GM18505 (cell line): ENCODE measurements around the gene CAMSAP1.
"Not testable (repeated sequence)": the region's sequence is repeated elsewhere in the genome, so short reads cannot be mapped to it uniquely, and the experiment has no call there.

Experiments used
- ATAC-seq: cut with Tn5 transposase; IDR thresholded peaks from one replicate; pipeline ENCODE4 v1.9.1; 2021; ENCODE audit not compliant: unreplicated experiment
- POLR2A ChIP-seq: IDR thresholded peaks from 4 replicates; pipeline ENCODE4 v1.6.1; 2011; ENCODE audit warnings: borderline replicate concordance; ENCODE audit not compliant: insufficient read depth, insufficient read length; ENCODE audit errors: extremely low read depth

CAMSAP1 gene

DNA sequence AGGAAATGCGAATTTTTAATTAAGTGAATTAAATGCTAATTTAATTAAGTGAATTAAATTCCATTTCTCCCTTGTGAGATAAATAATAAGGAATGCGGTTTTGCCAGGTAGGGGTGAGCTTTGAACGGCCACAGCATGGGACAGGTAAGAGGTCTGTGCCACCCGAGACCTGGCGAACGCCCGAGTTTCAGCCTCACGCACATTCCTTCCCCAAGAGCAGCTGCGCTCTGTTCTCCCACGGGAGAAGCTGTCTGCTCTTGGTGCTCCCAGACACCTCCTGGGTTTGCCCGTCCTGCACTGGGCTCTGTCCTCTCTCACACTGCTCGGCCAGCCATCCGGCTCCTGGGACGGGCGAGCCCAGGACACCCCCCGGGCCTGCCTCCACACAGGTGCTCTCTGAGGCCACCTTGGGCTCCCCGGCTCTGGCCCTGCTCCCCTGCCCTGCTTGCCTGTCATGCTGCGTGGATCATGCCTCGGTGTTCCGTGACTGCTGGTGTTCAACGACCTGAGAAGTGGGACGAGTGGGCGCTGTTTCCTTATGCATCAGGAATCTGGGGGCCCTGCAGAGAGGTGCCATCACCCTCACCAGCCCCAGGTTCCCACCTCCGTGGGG is 13.7 kb upstream of the CAMSAP1 start:
- ATAC-seq: no peak
- TF ChIP-seq POLR2A: no peak

DNA sequence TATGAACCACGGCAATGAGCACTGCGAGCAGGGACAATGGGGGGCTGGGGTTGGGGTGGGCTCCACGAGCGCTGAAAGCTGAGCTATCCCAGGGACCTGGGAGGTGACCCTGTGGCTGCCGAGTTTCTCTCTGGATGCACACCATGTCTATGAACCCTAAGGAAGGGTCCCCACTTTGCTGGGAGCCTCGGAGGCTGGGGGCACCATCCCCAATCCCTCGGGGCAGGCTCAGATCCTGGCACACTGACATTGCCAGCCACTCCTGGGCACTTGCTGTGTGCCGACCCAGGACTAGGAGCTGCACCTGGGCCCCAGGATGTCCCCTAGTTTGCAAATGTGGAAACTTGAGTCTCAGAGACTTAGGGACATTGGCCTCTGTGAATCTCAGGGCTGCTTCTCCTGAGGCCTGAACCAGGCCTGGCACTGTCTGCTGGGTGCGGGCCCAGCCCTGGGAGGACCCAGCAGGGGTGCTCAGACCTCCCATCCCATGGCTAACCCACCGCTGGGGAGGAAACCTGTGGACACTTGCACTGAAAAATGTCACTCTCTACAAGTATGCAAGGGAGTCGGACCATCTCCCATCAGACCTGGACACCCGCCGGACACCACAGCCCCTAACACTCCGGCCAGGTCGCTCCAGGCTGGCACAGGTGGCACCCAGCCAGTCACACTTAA is 13.0 kb upstream of the CAMSAP1 start:
- no peak for ATAC-seq
- TF ChIP-seq POLR2A: no peak

GRCh38 chr9:135919318-135919890 is 12.1 kb upstream of the CAMSAP1 start:
- no peak for TF ChIP-seq POLR2A
- no peak for ATAC-seq

- not testable (repeated sequence) for ATAC-seq
Observed at GRCh38 chr9:135916227-135916626, 8.9 kb upstream of the CAMSAP1 start.

GRCh38 chr9:135914921-135915320 is 7.6 kb upstream of the CAMSAP1 start:
- no peak for TF ChIP-seq POLR2A
- no peak for ATAC-seq

- not testable (repeated sequence) for ATAC-seq
Observed at GRCh38 chr9:135911233-135911632, 3.9 kb upstream of the CAMSAP1 start.

- ATAC-seq: no peak
- no peak for TF ChIP-seq POLR2A
Observed at GRCh38 chr9:135910757-135911156, 3.4 kb upstream of the CAMSAP1 start.

- TF ChIP-seq POLR2A: no peak
Observed at GRCh38 chr9:135910216-135910615, 2.9 kb upstream of the CAMSAP1 start.

DNA sequence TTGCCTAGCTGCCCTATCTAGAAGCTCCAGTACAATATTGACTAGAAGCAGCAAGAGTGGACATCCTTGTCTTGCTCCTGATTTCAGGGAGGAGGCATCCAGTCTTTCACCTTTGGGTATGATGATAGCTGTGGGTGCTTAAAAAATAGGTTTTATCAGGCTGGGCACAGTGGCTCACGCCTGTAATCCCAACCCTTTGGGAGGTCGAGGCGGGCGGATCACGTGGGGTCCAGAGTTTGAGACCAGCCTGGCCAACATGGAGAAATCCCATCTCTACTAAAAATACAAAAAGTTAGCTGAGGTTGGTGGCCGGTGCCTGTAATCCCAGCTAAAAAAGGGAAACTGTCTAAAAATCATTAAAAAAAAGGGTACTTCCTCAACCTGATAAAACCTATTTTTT is 2.0 kb upstream of the CAMSAP1 start:
- no peak for TF ChIP-seq POLR2A
- ATAC-seq: no peak

More at GRCh38 chr9:135910216-135910615, 2.9 kb upstream of the CAMSAP1 start:
- ATAC-seq: no peak

- no peak for TF ChIP-seq POLR2A
- ATAC-seq: no peak
Observed at GRCh38 chr9:135908754-135909204, 1.4 kb upstream of the CAMSAP1 start.

DNA sequence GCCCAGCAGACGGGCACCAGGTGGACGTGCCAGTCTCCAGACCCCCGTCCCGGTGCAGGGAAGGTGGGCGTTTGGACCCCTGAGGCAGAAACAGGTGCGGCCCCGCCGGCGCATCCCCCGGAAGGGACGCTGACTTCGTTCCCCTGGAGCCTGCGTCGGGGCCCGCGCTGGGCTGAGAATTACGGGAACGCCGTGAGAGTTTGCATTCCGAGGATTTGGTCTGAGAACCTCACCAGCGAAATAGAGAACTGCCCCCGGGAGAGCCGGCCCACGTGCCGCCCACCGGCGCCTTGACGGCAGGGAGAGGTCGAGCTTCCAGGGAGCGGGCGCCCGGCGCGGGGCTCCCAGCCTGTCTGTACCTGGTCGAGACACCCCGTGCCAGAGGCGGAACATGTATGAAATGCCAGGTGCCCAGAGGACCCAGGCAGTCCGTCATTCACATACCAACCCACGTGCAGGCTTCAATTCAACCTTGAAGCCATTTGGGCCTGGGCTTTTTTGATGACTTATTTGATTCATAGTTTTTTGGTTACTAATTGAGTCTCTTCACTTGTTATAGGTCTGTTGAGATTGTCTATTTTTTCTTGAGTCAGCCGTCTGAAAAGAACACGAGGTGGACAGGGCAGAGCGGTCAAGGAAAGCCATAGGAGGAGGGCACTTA is 877 bp upstream of the CAMSAP1 start:
- no peak for TF ChIP-seq POLR2A
- ATAC-seq: no peak

DNA sequence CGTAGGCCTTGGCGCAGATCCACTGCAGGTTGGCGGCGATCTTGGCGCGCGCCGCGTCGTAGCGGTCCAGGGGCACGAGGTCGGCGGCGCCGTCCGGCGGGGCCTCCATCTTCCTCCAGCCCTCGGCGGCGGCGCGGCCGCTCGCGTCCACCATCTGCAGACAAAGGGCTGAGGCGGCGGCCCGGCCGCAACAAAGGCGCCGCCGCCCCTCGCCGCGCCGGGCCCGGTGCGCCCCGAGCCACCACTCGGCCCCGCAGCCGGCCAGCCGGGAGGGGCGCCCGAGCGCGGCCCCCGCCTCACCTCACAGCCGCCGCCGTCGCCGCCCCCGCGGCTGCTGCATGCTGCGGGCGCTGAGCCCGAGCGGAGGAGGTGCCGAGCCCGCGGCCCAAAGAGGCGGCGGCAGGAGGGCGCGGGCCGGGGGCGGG is 328 bp downstream of the CAMSAP1 start:
- ATAC-seq: peak; percentile 23

GRCh38 chr9:135906291-135907005 is 898 bp downstream of the CAMSAP1 start:
- TF ChIP-seq POLR2A: no peak
- peak; percentile 19 for ATAC-seq

More for the DNA sequence above, 328 bp downstream of the CAMSAP1 start:
- no peak for TF ChIP-seq POLR2A
